HG03025 (cell line): ENCODE data around the gene ZFPM1.

Source experiments
- ATAC-seq: cut with Tn5 transposase; IDR thresholded peaks from one replicate; pipeline ENCODE4 v1.9.1; 2021; ENCODE audit warnings: mild to moderate bottlenecking, moderate library complexity; ENCODE audit not compliant: unreplicated experiment, low FRiP score

The ZFPM1 gene

DNA sequence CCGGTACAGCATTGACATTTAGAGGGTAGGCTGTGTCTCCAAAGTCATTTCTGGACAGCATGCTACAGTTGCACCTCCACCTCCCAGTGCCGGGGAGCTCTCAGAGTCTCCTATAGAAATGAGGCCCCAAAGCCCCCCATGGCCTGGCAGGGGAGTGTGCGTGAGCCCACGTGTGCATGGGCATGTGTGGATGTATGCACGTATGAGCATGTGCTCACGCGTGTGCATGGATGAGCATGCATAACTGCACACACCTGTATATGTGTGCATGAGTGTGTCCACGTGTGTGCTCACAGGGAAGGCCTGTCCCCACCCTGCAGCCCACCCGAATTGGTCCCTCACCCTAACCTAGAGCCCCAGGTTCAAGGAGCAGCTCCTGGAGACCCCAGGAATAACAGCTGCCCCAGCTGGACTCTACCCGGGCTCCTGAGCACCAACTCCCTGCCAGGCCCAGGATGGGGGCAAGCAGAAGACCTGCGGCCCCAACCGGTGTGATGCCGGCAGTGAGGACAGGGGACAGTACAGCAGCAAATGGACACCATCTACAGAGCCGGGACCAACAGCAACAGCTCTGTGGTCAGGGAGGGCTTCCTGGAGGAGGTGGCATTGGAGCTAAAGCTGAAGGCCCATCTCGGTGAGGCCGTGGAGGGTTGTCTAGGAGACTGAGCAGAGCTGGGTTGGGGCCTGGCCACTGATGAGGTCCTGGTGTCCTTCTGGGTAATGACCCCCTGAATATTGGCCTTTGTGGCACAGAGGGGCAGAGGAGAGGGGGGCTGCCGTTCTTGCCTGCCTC, 35.2 kb upstream of the ZFPM1 start:
- no peak for ATAC-seq

DNA sequence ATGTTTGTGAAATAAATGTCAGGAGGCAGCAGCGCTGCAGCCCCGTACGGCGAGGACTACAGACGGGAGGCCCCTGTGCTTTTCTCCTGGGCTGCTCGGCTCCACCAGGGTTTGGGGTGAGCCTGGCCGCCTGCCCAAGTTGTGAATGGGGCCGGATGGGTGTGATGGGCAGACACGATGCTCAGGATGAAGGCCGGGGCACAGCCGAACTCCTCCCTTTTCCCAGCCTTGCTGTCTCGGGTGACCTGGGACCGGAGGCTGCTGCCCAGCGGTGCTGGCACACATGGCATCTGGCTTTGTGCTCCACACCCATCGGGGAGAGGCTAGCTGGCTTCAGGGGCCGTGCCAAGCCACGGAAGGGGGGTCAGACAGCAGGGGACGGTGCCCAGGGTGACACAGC, 34.2 kb upstream of the ZFPM1 start:
- no peak for ATAC-seq

DNA sequence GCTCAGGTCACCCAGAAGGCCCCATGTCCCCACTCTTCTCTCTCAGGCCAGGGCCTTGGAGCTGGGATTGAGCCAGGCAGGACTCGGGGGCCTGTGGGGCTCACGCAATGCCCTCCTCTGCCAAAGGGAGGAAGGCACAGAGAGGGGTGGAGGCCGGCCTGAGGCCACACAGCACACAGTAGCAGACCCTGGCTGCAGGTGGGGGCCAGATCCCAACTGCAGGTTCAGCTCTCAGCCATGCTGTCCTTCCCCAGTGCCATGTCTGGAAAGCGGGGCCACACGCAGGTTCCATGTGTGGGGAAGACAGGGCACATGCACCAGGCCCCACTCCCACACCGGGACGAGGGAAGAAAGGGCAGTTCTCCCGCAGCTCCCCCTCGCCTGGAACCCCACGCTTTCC, 33.3 kb upstream of the ZFPM1 start:
- no peak for ATAC-seq

DNA sequence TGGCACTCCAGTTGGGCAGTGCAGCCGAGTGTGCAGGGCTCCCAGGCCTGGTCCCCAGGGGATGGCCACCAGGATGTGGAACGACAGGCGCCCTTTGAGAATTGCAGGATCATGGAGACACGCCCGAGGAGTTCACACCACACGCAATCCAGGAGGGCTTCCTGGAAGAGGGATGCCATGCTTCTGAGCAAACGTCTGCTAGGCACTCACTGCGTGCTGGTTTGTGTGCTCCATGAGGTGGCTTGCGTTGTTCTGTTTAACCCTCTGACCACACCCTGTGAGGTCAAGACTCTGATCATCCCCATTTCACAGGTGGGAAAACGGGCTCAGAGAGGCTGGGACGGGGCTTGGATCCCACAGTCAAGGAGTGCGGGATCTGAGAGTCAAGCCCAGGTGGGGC, 32.6 kb upstream of the ZFPM1 start:
- no peak for ATAC-seq

DNA sequence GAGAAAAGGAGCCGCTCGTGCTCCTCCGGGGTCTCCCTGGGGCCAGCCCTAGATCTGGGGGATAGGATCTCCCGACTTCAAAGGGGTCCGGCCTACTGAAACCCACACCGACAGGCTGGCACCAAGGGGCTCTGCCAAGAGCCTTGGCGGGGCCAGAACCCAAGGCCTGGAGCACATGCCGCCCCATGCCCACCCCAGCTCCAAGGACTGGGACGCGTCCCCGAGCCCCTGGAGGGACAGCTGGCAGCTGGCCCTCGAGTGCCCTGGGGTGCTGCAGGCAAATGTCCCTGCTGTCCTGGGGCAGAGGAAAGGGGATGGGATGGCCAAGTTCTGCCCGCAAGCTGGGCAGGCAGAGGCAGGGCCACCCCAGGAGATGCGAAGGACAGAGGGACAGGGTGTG, 31.8 kb upstream of the ZFPM1 start:
- no peak for ATAC-seq

DNA sequence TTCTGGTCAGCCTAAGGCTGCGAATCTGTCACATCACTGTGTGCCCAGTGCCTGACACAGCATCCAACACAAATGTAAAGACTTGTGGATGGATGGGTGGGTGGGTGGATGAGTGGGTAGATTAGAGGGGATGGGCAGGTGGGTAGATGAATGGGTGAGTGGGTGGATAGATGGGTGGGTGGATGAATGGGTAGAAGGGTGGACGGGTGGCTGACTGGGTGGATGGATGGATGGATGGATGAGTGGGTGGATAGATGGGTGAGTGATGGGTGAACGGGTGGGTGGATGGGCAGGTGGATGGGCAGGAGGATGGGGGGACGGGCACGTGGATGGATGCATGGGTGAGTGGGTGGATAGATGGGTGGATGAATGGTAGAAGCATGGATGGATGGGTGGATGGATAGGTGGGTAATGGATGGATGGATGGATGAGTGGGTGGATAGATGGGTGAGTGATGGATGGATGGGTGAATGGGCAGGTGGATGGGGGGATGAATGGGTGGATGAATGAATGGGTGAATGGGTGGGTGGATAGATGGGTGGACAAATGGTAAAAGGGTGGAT, 31.1 kb upstream of the ZFPM1 start:
- no peak for ATAC-seq

DNA sequence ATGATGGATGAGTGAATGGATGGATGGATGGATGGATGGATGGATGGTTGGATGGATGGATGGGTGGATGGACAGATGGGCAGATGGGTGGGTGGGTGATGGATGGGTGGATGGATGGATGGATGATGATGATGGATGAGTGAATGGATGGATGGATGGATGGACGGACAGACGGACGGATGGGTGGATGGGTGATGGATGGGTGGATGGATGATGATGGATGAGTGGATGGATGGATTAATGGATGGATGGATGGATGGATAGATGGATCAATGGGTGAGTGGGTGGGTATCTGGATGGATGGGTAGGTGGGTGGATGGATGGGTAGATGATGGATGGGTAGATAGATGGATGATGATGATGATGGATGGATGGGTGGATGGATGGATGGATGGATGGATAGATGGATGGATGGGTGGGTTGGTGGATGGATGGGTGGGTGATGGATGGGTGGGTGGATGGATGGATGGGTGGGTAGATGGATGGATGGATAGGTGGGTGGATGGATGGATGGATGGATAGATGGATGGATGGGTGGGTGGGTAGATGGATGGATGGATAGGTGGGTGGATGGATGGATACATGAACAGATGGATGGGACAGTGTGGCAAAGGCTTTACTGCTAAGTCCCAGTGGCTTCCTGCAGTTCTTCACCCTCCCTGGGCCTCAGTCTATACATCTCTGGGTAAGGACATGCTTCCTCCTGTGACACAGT, 30.2 kb upstream of the ZFPM1 start:
- no peak for ATAC-seq

DNA sequence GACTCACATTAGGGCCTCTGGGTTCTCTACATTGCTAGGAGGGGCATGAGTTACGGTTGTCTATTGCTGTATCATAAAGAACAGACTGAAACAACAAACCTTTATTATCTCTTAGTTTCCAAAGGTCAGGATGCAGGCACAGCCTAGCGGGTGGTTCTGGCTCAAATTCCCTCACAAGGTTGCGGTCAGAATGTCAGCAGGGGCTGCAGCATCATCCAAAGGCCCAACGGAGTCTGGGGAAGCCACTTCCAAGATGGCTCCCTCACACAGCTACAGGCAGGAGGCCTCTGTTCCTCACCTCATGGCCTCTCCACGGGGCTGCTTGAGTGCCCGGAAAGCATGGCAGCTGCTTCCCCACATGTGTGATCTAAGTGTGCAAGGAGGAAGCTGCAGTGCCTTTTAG, 29.6 kb upstream of the ZFPM1 start:
- ATAC-seq = no peak

DNA sequence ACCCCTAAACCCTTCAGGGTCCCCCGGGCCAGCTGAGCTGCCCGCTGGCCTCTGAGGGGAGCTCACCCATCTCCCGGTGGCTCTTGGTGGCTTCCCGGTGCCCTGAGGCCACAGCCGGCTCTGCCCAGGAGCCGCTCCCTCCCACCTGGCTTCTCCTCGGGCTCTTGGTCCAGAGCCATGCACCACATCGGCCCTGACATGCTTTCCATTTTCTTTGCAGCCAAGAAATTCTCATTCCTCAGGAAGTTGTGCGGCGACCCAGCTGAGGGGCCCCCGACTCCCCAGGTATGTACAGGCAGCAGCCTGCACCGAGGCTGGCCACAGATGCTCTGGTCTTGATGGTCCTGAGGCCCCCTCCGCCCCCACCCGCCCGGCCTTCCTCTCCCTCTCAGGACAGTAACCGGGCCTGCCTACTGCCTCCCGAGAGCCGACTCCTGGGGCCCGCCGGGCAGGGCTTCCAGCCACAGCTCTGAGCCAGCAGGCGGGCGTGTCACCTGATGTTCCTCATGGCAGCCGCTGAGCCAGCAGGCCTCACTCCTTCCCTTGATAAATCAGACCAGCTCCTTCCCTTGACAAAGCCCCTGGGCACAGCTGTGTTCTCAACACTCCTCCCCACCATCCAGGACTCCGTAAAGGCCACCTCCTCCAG, 28.4 kb upstream of the ZFPM1 start:
- ATAC-seq = no peak

DNA sequence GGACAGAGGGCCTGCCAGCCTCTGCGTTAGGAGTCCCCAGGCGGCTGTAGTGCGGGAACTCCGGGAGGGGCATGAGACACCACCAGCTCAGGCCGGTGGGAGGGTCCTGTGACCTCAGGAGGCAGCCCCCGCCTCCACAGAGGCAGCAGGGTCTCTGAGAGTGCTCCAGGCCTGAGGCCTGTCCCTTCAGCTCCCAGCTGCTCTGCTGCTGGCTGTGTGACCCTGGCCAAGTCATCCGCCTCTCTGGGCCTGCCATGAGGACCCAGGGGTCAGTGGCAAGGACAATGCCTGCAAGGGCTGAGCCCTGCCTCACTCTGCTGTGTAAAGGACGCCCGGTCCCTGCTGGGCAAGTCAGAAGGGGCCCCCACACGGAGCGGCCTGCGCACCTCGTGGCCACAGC, 27.1 kb upstream of the ZFPM1 start:
- no peak for ATAC-seq

DNA sequence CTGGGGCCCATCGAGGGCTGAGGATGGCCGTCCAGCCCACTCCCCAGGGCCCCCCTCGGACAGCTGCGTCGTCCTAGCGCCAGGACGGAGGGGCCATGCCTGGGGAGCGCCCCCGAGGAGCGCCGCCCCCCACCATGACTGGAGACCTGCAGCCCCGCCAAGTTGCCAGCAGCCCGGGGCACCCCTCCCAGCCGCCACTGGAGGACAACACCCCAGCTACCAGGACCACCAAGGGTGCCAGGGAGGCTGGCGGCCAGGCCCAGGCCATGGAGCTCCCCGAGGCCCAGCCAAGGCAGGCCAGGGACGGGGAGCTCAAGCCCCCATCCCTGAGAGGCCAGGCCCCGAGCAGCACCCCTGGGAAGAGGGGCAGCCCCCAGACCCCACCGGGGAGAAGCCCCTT, 25.7 kb upstream of the ZFPM1 start:
- ATAC-seq = no peak

DNA sequence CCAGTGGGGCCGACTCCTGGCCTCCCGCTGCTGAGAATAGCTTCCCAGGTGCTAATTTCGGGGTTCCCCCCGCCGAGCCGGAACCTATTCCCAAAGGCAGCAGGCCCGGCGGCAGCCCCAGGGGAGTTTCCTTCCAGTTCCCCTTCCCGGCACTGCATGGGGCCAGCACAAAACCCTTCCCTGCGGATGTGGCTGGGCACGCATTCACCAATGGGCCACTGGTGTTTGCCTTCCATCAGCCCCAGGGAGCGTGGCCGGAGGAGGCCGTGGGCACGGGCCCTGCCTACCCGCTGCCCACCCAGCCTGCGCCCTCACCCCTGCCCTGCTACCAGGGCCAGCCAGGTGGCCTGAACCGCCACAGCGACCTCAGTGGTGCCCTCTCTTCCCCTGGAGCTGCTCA, 24.9 kb upstream of the ZFPM1 start:
- no peak for ATAC-seq

DNA sequence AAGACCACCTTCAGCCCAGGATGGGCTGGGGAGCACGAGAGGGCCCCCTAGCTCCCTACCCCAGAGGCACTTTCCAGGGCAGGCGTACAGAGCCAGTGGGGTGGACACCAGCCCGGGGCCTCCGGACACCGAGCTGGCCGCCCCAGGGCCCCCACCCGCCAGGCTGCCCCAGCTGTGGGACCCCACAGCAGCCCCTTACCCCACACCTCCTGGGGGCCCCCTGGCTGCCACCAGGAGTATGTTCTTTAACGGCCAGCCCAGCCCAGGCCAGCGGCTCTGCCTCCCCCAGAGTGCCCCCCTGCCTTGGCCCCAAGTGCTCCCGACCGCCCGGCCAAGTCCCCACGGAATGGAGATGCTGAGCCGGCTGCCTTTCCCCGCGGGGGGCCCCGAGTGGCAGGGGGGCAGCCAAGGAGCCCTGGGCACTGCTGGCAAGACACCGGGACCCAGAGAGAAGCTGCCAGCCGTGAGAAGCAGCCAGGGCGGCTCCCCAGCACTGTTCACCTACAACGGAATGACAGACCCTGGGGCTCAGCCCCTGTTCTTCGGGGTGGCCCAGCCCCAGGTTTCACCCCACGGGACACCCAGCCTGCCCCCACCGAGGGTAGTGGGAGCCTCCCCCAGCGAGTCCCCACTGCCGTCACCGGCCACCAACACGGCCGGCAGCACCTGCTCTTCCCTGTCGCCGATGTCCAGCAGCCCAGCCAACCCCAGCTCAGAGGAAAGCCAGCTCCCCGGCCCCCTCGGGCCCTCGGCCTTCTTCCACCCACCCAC, 24.3 kb upstream of the ZFPM1 start:
- no peak for ATAC-seq

DNA sequence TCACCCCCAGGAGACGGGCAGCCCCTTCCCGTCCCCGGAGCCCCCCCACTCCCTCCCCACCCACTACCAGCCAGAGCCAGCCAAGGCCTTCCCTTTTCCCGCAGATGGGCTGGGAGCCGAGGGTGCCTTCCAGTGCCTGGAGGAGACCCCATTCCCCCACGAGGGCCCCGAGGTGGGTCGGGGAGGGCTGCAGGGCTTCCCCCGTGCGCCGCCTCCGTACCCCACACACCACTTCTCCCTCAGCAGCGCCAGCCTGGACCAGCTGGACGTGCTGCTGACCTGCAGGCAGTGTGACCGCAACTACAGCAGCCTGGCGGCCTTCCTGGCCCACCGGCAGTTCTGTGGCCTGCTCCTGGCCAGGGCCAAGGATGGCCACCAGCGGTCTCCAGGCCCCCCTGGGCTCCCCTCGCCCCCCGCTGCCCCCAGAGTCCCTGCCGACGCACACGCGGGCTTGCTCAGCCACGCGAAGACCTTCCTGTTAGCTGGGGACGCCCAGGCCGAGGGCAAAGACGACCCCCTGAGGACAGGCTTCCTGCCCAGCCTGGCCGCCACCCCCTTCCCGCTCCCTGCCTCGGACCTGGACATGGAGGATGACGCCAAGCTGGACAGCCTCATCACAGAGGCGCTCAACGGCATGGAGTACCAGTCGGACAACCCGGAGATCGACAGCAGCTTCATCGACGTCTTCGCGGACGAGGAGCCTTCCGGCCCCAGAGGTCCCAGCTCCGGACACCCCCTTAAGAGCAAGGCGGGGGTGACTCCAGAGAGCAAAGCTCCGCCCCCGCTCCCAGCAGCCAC, 23.5 kb upstream of the ZFPM1 start:
- ATAC-seq = no peak

DNA sequence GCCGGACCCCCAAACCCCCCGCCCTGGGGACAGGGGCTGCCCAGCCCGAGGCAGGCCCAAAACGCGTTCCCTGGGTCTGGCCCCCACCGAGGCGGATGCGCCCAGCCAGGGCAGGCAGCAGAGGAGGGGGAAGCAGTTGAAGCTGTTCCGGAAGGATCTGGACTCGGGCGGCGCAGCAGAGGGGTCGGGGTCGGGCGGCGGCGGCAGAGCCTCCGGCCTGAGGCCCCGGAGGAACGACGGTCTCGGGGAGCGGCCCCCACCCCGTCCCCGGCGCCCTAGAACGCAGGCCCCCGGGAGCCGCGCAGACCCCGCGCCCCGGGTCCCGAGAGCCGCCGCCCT, 22.9 kb upstream of the ZFPM1 start:
- ATAC-seq = no peak

DNA sequence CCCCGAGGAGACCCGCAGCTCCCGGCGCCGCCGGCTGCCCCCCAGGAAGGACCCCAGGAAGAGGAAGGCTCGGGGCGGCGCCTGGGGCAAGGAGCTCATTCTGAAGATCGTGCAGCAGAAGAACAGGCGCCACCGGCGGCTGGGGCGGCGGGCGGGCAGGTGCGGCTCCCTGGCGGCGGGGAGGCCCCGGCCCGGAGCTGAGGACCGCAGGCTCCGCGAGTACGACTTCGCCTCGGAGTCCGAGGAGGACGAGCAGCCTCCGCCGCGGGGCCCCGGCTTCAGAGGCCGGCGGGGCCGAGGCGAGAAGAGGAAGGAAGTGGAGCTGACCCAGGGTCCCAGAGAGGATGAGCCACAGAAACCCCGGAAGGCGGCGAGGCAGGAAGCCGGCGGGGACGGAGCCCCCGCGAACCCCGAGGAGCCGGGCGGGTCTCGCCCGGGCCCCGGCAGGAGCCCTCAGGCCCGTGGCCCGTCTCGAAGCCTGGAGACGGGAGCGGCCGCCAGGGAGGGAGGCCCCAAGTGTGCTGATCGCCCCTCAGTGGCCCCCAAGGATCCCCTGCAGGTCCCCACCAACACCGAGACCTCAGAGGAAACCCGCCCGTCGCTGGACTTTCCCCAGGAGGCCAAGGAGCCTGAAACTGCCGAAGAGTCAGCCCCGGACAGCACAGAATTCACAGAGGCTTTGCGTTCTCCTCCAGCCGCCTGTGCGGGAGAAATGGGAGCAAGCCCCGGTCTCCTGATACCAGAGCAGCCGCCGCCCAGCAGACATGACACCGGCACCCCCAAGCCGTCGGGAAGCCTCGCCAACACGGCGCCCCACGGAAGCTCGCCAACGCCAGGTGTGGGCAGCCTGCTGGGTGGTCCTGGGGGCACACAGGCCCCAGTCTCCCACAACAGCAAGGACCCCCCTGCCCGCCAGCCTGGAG, 22.3 kb upstream of the ZFPM1 start:
- ATAC-seq = no peak

DNA sequence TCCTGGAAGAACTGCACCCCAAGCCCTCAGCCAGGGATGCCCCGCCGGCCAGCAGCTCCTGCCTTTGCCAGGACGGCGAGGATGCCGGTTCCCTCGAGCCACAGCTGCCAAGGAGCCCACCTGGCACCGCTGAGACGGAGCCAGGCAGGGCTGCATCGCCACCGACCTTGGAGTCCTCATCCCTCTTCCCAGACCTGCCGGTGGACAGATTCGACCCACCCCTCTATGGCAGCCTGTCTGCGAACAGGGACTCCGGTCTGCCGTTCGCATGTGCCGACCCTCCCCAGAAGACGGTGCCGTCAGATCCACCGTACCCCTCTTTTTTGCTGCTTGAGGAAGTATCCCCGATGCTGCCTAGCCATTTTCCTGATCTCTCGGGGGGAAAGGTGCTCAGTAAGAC, 21.4 kb upstream of the ZFPM1 start:
- ATAC-seq = no peak

DNA sequence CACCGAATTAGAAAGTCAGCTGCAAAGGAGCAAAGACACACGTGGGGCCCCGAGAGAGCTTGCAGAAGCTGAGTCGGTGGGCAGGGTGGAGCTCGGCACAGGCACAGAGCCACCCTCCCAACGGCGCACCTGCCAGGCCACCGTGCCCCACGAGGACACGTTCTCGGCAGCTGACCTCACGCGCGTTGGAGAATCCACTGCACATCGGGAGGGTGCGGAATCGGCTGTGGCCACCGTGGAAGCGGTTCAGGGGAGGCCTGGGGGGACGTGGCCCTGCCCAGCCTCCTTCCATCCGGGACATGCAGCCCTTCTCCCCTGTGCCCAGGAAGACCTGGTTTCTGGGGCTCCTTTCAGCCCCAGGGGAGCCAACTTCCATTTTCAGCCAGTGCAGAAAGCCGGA, 20.9 kb upstream of the ZFPM1 start:
- no peak for ATAC-seq

DNA sequence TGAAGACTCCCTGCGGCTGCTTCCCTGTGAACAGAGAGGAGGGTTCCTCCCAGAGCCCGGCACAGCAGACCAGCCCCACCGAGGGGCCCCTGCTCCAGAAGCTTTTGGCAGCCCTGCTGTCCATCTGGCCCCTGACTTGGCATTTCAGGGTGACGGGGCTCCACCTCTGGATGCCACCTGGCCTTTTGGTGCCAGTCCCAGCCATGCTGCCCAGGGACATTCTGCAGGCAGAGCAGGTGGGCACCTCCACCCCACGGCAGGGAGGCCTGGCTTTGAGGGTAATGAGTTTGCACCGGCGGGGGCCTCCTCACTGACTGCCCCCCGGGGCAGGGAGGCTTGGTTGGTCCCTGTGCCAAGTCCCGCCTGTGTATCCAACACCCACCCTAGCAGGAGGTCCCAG, 20.3 kb upstream of the ZFPM1 start:
- ATAC-seq = no peak
